HG03066 (cell line): ENCODE results near the gene ZG16.
"Not testable (repeated sequence)": the region's sequence is repeated elsewhere in the genome, so short reads cannot be mapped to it uniquely, and the experiment has no call there.

Experiments
- ATAC-seq: cut with Tn5 transposase; IDR thresholded peaks from one replicate; pipeline ENCODE4 v1.9.1; 2021; ENCODE audit warnings: low read depth; ENCODE audit not compliant: unreplicated experiment

Gene ZG16

GRCh38 chr16:29747947-29748759, 29.9 kb upstream of the ZG16 start:
- ATAC-seq = no peak

- ATAC-seq = not testable (repeated sequence)
Observed at GRCh38 chr16:29748760-29749149, 29.3 kb upstream of the ZG16 start.

GRCh38 chr16:29753516-29753915, 24.5 kb upstream of the ZG16 start:
- ATAC-seq = no peak

- no peak for ATAC-seq
Observed at GRCh38 chr16:29756654-29757053, 21.4 kb upstream of the ZG16 start.

- ATAC-seq = not testable (repeated sequence)
Observed at GRCh38 chr16:29757086-29757485, 21.0 kb upstream of the ZG16 start.

GRCh38 chr16:29757950-29758466, 20.0 kb upstream of the ZG16 start:
- ATAC-seq = no peak

- no peak for ATAC-seq
Observed at GRCh38 chr16:29760567-29761279, 17.3 kb upstream of the ZG16 start.

GRCh38 chr16:29761280-29761651, 16.8 kb upstream of the ZG16 start:
- ATAC-seq = not testable (repeated sequence)

GRCh38 chr16:29761882-29762281, 16.2 kb upstream of the ZG16 start:
- ATAC-seq = no peak

GRCh38 chr16:29763326-29763725, 14.7 kb upstream of the ZG16 start:
- ATAC-seq = no peak

- no peak for ATAC-seq
Observed at GRCh38 chr16:29765167-29766032, 12.7 kb upstream of the ZG16 start.

- ATAC-seq = no peak
Observed at GRCh38 chr16:29766571-29766970, 11.5 kb upstream of the ZG16 start.

- no peak for ATAC-seq
Observed at GRCh38 chr16:29767062-29767461, 11.0 kb upstream of the ZG16 start.

- no peak for ATAC-seq
Observed at GRCh38 chr16:29769507-29769906, 8.5 kb upstream of the ZG16 start.

GRCh38 chr16:29770250-29770929, 7.7 kb upstream of the ZG16 start:
- no peak for ATAC-seq

GRCh38 chr16:29772330-29772729, 5.7 kb upstream of the ZG16 start:
- ATAC-seq = not testable (repeated sequence)

- no peak for ATAC-seq
Observed at GRCh38 chr16:29774730-29775129, 3.3 kb upstream of the ZG16 start.

GRCh38 chr16:29775742-29776408, 2.2 kb upstream of the ZG16 start:
- ATAC-seq = no peak

GRCh38 chr16:29779474-29779873, 1.4 kb downstream of the ZG16 start:
- no peak for ATAC-seq
